ENCODE measurements around the gene SV2B.

GRCh38 chr15:91294344-91294743 is 194.3 kb downstream of the SV2B start:
- no peak for TF ChIP-seq EZH2 (IDR thresholded peaks at IDR 0.05)
- no peak for TF ChIP-seq POLR2AphosphoS5 (IDR thresholded peaks at IDR 0.05; ENCODE audit: borderline replicate concordance, low read depth, low read length)

Data from SK-N-MC (cell line).